Measurements from ENCODE around the gene KRT76.

KRT76 gene

GRCh38 chr12:52801773-52802172, 24.6 kb upstream of the KRT76 start:
- no peak for TF ChIP-seq CTCF (IDR thresholded peaks at IDR 0.05; ENCODE audit: insufficient read depth, low read depth, low read length, missing control alignments)
- H3K4me3 ChIP-seq (ENCODE audit: low read length): no peak overlapping the region
- DNase-seq (ENCODE audit: low read depth): no peak

GRCh38 chr12:52800259-52800917, 23.2 kb upstream of the KRT76 start:
- no peak for TF ChIP-seq CTCF (IDR thresholded peaks at IDR 0.05; ENCODE audit: insufficient read depth, low read depth, low read length, missing control alignments)
- H3K4me3 ChIP-seq (ENCODE audit: low read length): no peak overlapping the region
- no peak for DNase-seq (ENCODE audit: low read depth)

GRCh38 chr12:52799505-52800211, 22.5 kb upstream of the KRT76 start:
- no peak overlapping the region for H3K4me3 ChIP-seq (ENCODE audit: low read length)
- no peak for TF ChIP-seq CTCF (IDR thresholded peaks at IDR 0.05; ENCODE audit: insufficient read depth, low read depth, low read length, missing control alignments)
- DNase-seq (ENCODE audit: low read depth): no peak

- TF ChIP-seq CTCF (IDR thresholded peaks at IDR 0.05; ENCODE audit: insufficient read depth, low read depth, low read length, missing control alignments): no peak
- no peak overlapping the region for H3K4me3 ChIP-seq (ENCODE audit: low read length)
- peak; percentile 91 for DNase-seq (ENCODE audit: low read depth)
Measured at GRCh38 chr12:52798671-52799504, 21.7 kb upstream of the KRT76 start.

- DNase-seq (ENCODE audit: low read depth): peak; percentile 58
- TF ChIP-seq CTCF (IDR thresholded peaks at IDR 0.05; ENCODE audit: insufficient read depth, low read depth, low read length, missing control alignments): no peak
- H3K4me3 ChIP-seq (ENCODE audit: low read length): no peak overlapping the region
Measured at GRCh38 chr12:52798003-52798670, 21.0 kb upstream of the KRT76 start.

- H3K4me3 ChIP-seq (ENCODE audit: low read length): no peak overlapping the region
- no peak for TF ChIP-seq CTCF (IDR thresholded peaks at IDR 0.05; ENCODE audit: insufficient read depth, low read depth, low read length, missing control alignments)
- no peak for DNase-seq (ENCODE audit: low read depth)
Measured at GRCh38 chr12:52797529-52797894, 20.4 kb upstream of the KRT76 start.

Measured in epithelial cell of esophagus (primary cell).